ENCODE data around the gene CEP44.
"Not testable (repeated sequence)": the region's sequence is repeated elsewhere in the genome, so short reads cannot be mapped to it uniquely, and the experiment has no call there.

The CEP44 gene

DNA sequence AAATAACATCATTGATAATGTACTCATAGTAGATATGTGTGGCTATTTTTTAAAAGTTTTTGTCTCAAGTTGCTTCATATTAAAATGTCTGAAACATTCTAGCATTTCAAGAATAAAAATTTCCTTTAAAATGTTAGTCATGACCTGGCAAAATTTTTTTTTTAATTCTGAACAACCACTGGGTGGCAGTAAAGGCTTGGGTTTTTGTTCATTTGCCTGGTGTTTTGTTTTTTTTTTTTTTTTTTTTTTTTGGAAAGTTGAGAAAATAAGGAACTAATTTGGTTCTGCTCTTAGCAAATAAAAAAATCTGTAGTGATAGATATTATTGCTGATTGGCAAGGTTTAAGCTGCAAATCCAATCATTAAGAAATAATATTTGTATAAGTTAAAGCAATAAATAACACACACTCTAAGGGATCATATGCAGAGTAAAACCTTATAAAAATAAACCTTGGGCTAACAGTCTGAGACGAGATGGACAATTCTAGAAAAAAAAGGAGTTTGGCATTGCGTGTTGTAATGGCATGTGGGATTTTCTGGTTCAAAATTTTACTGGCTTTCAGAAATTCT lies 81.4 kb downstream of the CEP44 start:
- H3K4me3 ChIP-seq (ENCODE audit: low read depth, low read length) = no peak overlapping the region
- TF ChIP-seq, protein P1, sequence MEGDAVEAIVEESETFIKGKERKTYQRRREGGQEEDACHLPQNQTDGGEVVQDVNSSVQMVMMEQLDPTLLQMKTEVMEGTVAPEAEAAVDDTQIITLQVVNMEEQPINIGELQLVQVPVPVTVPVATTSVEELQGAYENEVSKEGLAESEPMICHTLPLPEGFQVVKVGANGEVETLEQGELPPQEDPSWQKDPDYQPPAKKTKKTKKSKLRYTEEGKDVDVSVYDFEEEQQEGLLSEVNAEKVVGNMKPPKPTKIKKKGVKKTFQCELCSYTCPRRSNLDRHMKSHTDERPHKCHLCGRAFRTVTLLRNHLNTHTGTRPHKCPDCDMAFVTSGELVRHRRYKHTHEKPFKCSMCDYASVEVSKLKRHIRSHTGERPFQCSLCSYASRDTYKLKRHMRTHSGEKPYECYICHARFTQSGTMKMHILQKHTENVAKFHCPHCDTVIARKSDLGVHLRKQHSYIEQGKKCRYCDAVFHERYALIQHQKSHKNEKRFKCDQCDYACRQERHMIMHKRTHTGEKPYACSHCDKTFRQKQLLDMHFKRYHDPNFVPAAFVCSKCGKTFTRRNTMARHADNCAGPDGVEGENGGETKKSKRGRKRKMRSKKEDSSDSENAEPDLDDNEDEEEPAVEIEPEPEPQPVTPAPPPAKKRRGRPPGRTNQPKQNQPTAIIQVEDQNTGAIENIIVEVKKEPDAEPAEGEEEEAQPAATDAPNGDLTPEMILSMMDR (IDR thresholded peaks at IDR 0.05; ENCODE audit: insufficient read depth, low read depth, low read length, missing control alignments) = peak; percentile 28
- peak; percentile 34 for DNase-seq (ENCODE audit: low read depth)

DNA sequence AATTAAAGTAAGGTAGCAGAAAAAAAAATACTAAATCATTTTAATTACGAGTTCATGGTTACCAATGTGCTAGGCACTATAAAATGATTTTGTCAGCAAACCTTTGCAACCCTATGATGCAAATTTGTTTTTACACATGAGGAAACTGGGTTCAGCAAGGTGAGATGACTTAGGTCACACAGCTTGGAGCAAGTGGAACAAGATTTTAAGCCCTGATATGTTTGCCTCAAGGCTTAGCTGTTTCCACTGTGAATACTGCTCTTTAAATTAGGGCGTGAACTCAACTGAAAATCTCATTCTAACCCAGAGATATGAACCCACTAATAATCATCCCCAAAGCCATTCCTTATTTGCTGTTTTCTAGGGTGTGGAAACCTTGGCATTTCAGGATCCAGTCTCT lies 86.3 kb downstream of the CEP44 start:
- no peak for DNase-seq (ENCODE audit: low read depth)
- no peak overlapping the region for H3K4me3 ChIP-seq (ENCODE audit: low read depth, low read length)
- TF ChIP-seq, protein P1 (IDR thresholded peaks at IDR 0.05; ENCODE audit: insufficient read depth, low read depth, low read length, missing control alignments) = no peak

DNA sequence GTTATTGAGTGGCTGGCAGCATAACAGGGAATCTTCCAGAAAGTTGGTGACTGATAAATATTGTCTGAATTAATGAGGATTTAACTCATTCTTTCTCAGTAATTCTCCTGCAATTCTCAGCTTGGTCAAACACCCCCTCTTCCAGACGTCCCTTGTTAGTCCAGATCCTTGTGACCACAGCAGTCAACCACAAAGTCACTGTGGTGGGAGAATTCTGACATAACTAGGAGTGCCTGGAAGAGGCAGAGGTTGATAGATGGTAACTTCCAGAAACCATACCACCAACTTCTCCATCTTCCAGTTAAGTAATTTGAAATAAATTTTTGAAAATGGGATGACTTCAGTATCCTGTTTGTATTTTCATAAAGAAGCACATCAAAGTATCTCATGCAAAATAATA lies 90.1 kb downstream of the CEP44 start:
- no peak for DNase-seq (ENCODE audit: low read depth)
- no peak overlapping the region for H3K4me3 ChIP-seq (ENCODE audit: low read depth, low read length)
- TF ChIP-seq, protein P1 (IDR thresholded peaks at IDR 0.05; ENCODE audit: insufficient read depth, low read depth, low read length, missing control alignments) = no peak

DNA sequence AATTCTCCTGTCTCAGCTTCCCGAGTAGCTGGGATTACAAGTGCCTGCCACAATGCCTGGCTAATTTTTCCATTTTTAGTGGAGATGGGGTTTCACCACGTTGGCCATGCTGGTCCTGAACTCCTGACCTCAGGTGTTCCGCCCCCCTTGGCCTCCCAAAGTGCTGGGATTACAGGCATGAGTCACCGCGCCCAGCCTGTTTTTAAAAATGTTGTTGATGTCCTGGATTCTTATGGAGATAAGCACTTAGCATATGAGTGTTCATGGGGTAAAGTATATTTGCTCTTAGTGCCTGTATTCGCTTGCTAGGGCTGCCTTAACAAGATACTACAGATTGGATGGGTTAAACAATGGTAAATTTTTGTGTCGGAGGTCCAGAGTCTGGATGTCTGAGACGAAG lies 91.7 kb downstream of the CEP44 start:
- TF ChIP-seq, protein P1 (IDR thresholded peaks at IDR 0.05; ENCODE audit: insufficient read depth, low read depth, low read length, missing control alignments) = no peak
- H3K4me3 ChIP-seq (ENCODE audit: low read depth, low read length) = no peak overlapping the region
- DNase-seq (ENCODE audit: low read depth) = no peak

DNA sequence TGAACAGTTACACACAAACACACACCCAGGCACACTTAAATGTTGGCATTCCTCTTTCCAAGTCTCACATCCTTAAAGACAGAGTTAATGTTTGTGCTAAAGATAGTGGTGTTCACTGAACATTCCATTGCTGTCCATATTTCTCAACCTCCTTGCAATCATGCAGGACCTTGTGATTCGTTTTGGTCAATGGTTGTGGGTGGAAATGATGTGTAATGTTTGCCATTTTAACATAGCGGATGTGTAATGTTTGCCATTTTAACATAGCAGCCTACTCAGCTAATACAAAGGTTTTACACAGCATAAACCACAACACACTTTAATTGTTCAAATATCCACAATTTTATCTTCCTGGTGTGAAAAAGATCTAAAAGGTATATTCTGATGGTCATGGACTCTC lies 93.9 kb downstream of the CEP44 start:
- DNase-seq (ENCODE audit: low read depth) = no peak
- TF ChIP-seq, protein P1 (IDR thresholded peaks at IDR 0.05; ENCODE audit: insufficient read depth, low read depth, low read length, missing control alignments) = no peak

DNA sequence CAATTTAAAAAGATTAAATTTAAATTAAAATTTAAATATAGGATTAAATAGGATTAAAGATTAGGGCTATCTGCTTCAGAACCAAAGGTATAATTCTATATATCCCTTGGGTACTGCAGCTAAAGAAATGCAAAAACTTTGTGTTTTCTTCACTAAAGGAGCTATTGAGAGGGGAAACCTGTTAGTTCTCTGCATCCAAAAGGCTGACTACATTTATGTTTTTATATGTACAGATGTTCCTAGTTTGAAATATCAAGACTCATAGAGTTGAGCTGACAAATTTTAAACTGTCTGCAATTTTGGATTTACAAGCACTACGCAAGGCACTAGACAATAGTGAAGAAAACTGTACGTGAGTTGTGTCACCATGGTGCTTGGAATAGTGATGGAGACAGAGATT lies 95.2 kb downstream of the CEP44 start:
- no peak overlapping the region for H3K4me3 ChIP-seq (ENCODE audit: low read depth, low read length)
- no peak for DNase-seq (ENCODE audit: low read depth)
- TF ChIP-seq, protein P1 (IDR thresholded peaks at IDR 0.05; ENCODE audit: insufficient read depth, low read depth, low read length, missing control alignments) = no peak

More for the DNA sequence above, 93.9 kb downstream of the CEP44 start:
- H3K4me3 ChIP-seq (ENCODE audit: low read depth, low read length) = no peak overlapping the region

DNA sequence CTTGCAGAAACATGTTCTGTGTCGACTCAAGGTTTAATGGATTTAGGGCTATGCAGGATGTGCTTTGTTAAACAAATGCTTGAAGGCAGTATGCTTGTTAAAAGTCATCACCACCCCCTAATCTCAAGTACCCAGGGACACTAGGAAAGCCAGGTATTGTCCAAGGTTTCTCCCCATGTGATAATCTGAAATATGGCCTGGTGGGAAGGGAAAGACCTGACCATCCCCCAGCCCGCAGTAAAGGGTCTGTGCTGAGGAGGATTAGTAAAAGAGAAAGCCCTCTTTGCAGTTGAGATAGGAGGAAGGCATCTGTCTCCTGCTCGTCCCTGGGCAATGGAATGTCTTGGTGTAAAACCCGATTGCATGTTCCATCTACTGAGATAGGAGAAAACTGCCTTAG lies 96.5 kb downstream of the CEP44 start:
- DNase-seq (ENCODE audit: low read depth); H3K4me3 ChIP-seq (ENCODE audit: low read depth, low read length): not testable (repeated sequence)

All from GM12865 (cell line).